Adrenal gland (tissue), 12 donors: ENCODE results near the gene LZIC. TPM values are rescaled to one million over a fixed set of nuclear protein-coding genes. Genes with fewer than 3 reads are reported as not detected.

Experiments used
- DNase-seq, 7 donors: peaks; one replicate each; pipeline ENCODE4 v3.0.0-alpha.2; 2019 to 2020
- H3K27ac ChIP-seq, 5 donors: fragments of 200-600 bp; sonication (generic) in 4 of 5; 1 replicate in 3 of 5; 2 replicates in 2 of 5; pipeline versions ENCODE4 v1.5.1 to v1.8.0; 2016 to 2020; ENCODE audit warnings: mild to moderate bottlenecking in 1 of 5
- H3K27me3 ChIP-seq: fragments of 200-600 bp; 2 replicates; pipeline ENCODE4 v1.8.0; 2021
- H3K36me3 ChIP-seq, 2 donors: fragments of 200-600 bp; replicated peaks in 1 of 2; 1 replicate in 1 of 2; 2 replicates in 1 of 2; pipeline versions ENCODE4 v1.5.1 to v1.8.0; 2018 to 2022
- H3K4me1 ChIP-seq, 2 donors: fragments of 200-600 bp; replicated peaks in 1 of 2; 1 replicate in 1 of 2; 2 replicates in 1 of 2; pipeline versions ENCODE4 v1.5.1 to v1.8.0; 2018 to 2021
- H3K4me3 ChIP-seq, 4 donors: fragments of 200-600 bp; sonication (generic) in 3 of 4; one replicate each; pipeline ENCODE4 v1.5.1; 2016 to 2018
- H3K9me3 ChIP-seq, 3 donors: fragments of 200-600 bp; sonication (generic) in 1 of 3; replicated peaks in 1 of 3; 1 replicate in 2 of 3; 2 replicates in 1 of 3; pipeline versions ENCODE4 v1.5.1 to v1.8.0; 2016 to 2021
- POLR2A ChIP-seq, 2 donors: fragments of 450-650 bp; IDR thresholded peaks; one replicate each; pipeline ENCODE4 v1.6.1; 2017; ENCODE audit warnings: antibody characterized with exemption in 2 of 2, mild to moderate bottlenecking in 2 of 2, moderate library complexity in 1 of 2
- WGBS, 4 donors: extraction: QIAGEN DNeasy Blood & Tissue Kit in 2 of 4; methylation state at CpG; one replicate each; pipeline versions ENCODE4 v1.1.5 to v1.1.7; 2013 to 2017; 5-methylcytosine and 5-hydroxymethylcytosine counted together
- intact Hi-C, 2 donors: fragments of 100-400 bp; cut with DNase I; formaldehyde crosslinking; loops; one replicate each; pipeline versions ENCODE4 v1.14.1 to v1.15.0; 2022 to 2023
- polyA plus RNA-seq, 3 donors: library from polyadenylated mRNA; stranded (reverse); fragments of 200-250 nt in 2 of 3; fragments of 350-450 nt in 1 of 3; fragmentation: Illumina TruSeq in 1 of 3; extraction: RNeasy Lipid Tissue Mini Kit (QIAGEN cat#74804) in 1 of 3; gene quantifications; one replicate each; pipeline ENCODE4 v1.2.3, GENCODE V29; 2013 to 2014
- total RNA-seq, 9 donors: library from RNA; depleted of rRNA in 4 of 9; stranded (reverse); fragments of >200 nt in 4 of 9; fragments of 120-200 nt in 1 of 9; fragmentation: NEBNext Ultra II Directional in 1 of 9; extraction: Animal tissue kit (Norgen Biotek cat#: 25700) in 1 of 9; gene quantifications; one replicate each; pipeline versions ENCODE4 v1.1.0 to v1.2.4, GENCODE V29; 2013 to 2023
- TF ChIP-seq, protein P1 (sequence below), 6 experiments: fragments of 450-650 bp in 4 of 6; fragments of 200-600 bp in 2 of 6; sonication (generic) in 1 of 6; IDR thresholded peaks; 1 replicate in 5 of 6; 2 replicates in 1 of 6; pipeline versions ENCODE4 v1.5.1 to v1.8.0; 2016 to 2021; ENCODE audit warnings: antibody characterized with exemption in 6 of 6, mild to moderate bottlenecking in 2 of 6, moderate library complexity in 1 of 6
- donor health status: healthy with polysubstance abuse.
- donor health status: Bipolar disorder and iron deficiency.
- donor health status: DM: yes; HTN: yes; CAD: no.
- donor health status: DM: no; HTN: no; CAD: no.
- donor health status: DM: no; HTN: no; CAD: no.
- donor health status: DM: yes; HTN: yes; CAD: no.

LZIC gene
- total and polyA plus RNA-seq, 12 donors, result 6.5 to 42.9 (median 30.3) TPM

GRCh38 chr1:9907441-9907840, 35.8 kb downstream of the LZIC start:
- no peaks in the 10 kb centered on the region for H3K27me3 ChIP-seq
- WGBS, 4 donors, result 78 to 89% (median 85%) methylated on average over 5 of the region's 5 CpGs
- H3K36me3 ChIP-seq, result no peaks in the 10 kb centered on the region
- no peak for DNase-seq
- no peak overlapping the region for H3K4me3 ChIP-seq
- H3K27ac ChIP-seq, result no peak overlapping the region
- TF ChIP-seq, protein P1, sequence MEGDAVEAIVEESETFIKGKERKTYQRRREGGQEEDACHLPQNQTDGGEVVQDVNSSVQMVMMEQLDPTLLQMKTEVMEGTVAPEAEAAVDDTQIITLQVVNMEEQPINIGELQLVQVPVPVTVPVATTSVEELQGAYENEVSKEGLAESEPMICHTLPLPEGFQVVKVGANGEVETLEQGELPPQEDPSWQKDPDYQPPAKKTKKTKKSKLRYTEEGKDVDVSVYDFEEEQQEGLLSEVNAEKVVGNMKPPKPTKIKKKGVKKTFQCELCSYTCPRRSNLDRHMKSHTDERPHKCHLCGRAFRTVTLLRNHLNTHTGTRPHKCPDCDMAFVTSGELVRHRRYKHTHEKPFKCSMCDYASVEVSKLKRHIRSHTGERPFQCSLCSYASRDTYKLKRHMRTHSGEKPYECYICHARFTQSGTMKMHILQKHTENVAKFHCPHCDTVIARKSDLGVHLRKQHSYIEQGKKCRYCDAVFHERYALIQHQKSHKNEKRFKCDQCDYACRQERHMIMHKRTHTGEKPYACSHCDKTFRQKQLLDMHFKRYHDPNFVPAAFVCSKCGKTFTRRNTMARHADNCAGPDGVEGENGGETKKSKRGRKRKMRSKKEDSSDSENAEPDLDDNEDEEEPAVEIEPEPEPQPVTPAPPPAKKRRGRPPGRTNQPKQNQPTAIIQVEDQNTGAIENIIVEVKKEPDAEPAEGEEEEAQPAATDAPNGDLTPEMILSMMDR (IDR thresholded peaks at IDR 0.05), result no peak
- TF ChIP-seq POLR2A (IDR thresholded peaks at IDR 0.05), result no peak
- peaks cover 9 to 18% of the 10 kb centered on the region in 2 donors for H3K4me1 ChIP-seq
- no peaks in the 10 kb centered on the region for H3K9me3 ChIP-seq
- intact Hi-C loops, result no loop called here

DNA sequence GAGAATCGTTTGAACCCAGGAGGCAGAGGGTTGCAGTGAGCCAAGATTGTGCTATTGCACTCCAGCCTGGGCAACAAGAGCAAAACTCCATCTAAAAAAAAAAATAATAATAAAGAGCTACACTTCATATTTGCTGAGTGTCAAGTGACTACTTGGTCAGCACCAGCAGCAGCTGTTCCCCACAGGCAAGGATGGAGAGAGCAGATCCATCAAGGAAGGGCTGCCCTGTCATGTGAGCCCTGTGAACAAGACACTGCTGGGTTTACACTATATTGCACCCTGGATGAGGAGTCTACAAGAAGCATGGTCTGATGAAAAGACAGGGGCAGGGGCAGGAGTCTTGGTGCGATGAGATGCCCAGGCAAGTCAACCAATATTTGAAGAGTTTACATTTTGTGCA, 36.7 kb downstream of the LZIC start:
- no peak for DNase-seq
- H3K27me3 ChIP-seq, result no peaks in the 10 kb centered on the region
- TF ChIP-seq, protein P1 (IDR thresholded peaks at IDR 0.05), result no peak
- TF ChIP-seq POLR2A (IDR thresholded peaks at IDR 0.05), result no peak
- H3K4me3 ChIP-seq, result no peak overlapping the region
- intact Hi-C loops, result no loop called here
- no peaks in the 10 kb centered on the region for H3K9me3 ChIP-seq
- no peak overlapping the region for H3K27ac ChIP-seq
- WGBS, 4 donors, result 93 to 94% (median 93%) methylated on average over 2 of the region's 2 CpGs
- peaks cover 15 to 27% of the 10 kb centered on the region in 2 donors for H3K4me1 ChIP-seq
- no peaks in the 10 kb centered on the region for H3K36me3 ChIP-seq

- Histone ChIP-seq H3K4me1 (peaks cover 16 to 32% of the 10 kb centered on the region in 2 donors), H3K36me3 (no peaks in the 10 kb centered on the region), H3K4me3 (no peak overlapping the region), H3K27me3 (no peaks in the 10 kb centered on the region), H3K9me3 (no peaks in the 10 kb centered on the region), H3K27ac (no peak overlapping the region)
- no peak for TF ChIP-seq POLR2A (IDR thresholded peaks at IDR 0.05)
- TF ChIP-seq, protein P1 (IDR thresholded peaks at IDR 0.05), result no peak
- WGBS, 4 donors, result 79 to 95% (median 83%) methylated on average over 4 of the region's 4 CpGs
- no peak for DNase-seq
- intact Hi-C loops, result no loop called here
These were observed 38.2 kb downstream of the LZIC start for GRCh38 chr1:9905010-9905409.

DNA sequence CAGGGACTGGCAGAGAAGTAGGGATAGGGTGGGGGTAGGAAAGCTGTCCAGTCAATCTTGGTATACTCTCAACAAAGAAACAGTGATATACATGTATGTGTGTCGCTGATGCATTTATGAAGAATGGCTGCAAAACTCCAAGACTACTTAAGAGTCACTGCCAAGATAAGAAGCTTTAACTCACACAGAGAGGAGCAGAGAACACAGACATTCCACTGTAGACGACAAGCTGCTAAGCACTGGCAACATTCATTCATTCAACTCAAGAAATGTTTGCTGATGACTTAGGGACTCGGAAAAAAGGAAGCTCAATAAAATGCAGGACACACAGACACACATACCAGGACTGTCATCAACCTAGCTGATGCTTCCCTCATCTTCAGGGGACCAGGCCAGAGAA, 38.6 kb downstream of the LZIC start:
- WGBS, 4 donors, result 73 to 84% (median 76%) methylated on average over 3 of the region's 3 CpGs
- no peak overlapping the region for H3K27ac ChIP-seq
- no peak for DNase-seq
- no peaks in the 10 kb centered on the region for H3K27me3 ChIP-seq
- no peak for TF ChIP-seq POLR2A (IDR thresholded peaks at IDR 0.05)
- TF ChIP-seq, protein P1 (IDR thresholded peaks at IDR 0.05), result no peak
- no peak overlapping the region for H3K4me3 ChIP-seq
- H3K4me1 ChIP-seq, result peaks cover 16 to 32% of the 10 kb centered on the region in 2 donors
- H3K9me3 ChIP-seq, result no peaks in the 10 kb centered on the region
- intact Hi-C loops, result no loop called here
- no peaks in the 10 kb centered on the region for H3K36me3 ChIP-seq
